HG03575 (cell line): ENCODE results near the gene AUH.
"Not testable (repeated sequence)": the region's sequence is repeated elsewhere in the genome, so short reads cannot be mapped to it uniquely, and the experiment has no call there.

Source experiments
- ATAC-seq: cut with Tn5 transposase; IDR thresholded peaks from one replicate; pipeline ENCODE4 v1.9.1; 2021; ENCODE audit not compliant: unreplicated experiment, insufficient number of reproducible peaks, low FRiP score; ENCODE audit errors: extremely low read depth

AUH gene

GRCh38 chr9:91383577-91383976, 21.9 kb upstream of the AUH start:
- no peak for ATAC-seq

DNA sequence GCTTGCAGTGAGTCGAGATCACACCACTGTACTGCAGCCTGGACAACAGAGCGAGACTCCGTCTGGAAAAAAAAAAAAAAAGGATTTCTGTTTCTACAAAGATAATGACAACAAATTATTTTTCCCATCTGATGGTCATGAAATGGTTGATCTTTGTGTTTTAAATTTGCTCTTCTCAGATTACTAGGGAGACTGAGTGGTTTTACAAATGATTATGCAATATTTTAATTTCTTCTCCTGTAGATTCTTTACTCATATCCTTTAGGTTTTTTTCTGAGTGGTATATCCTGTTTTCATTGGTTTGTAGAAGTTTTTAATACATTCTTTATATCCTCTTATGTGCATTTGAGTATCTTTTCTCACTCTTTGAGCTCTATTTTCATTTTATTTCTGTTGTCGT, 20.6 kb upstream of the AUH start:
- no peak for ATAC-seq

DNA sequence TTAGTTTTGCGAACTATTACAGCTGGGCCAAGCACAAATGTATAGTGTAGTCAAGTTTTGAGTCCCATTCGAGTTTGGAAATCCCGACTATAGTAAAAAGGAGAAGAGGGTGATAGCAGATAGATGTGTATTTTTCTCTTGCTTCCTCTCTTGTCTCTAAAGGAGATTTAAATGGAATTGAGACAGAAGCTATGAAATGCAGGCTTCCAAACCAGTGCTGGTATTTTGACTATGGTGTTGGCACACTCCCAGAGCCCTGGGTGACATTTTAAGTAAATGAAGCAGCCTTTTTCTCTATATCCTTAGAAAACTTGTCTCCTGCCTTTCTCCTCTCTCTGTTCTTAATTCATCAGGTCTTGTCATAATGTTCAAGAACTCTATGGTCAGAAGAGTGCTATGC, 17.7 kb upstream of the AUH start:
- no peak for ATAC-seq

- ATAC-seq: no peak
These were observed 17.0 kb upstream of the AUH start for GRCh38 chr9:91378695-91379127.

- ATAC-seq: not testable (repeated sequence)
These were observed 16.3 kb upstream of the AUH start for GRCh38 chr9:91378054-91378453.

GRCh38 chr9:91376239-91376638, 14.5 kb upstream of the AUH start:
- ATAC-seq: no peak

DNA sequence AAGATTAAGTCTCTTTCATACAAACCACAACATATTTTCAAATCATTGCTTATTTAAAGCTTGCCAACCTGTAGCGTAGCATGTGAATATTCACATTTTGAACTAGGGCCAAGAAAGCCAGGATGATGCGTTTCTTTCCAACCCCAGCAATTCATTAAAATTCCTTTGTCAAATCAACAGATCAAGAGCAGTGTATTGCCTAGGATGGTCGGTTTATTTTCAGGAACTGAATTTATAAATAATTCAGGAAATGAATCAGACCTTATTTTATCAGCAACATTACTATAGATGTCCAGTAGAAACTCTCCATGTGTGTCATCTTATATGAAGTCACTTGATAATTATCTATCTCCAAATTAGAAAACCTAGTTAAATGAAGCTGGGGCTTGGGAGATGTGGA, 13.2 kb upstream of the AUH start:
- no peak for ATAC-seq

DNA sequence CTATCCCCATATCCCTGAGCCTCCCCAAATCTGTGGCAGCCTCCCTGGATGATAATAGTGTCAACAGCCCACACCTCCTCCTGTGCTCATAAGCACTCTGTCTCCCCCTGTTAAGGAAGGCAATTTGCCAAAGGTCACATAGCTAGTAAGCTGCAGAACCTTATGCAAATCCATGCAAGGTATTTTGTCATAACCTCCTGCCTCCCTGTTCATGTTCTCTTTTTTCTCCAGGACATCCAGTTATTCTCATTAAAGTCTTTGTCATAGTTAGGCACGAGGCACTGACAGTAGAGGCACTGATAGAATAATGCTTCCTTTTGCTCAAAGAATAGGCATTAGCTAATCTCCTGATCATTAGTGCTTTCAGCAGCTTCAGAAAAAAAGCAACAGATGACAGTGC, 10.2 kb upstream of the AUH start:
- ATAC-seq: no peak

- ATAC-seq: not testable (repeated sequence)
These were observed 8.3 kb upstream of the AUH start for GRCh38 chr9:91370006-91370405.

GRCh38 chr9:91364702-91365101, 3.0 kb upstream of the AUH start:
- no peak for ATAC-seq

- ATAC-seq: no peak
These were observed 2.3 kb upstream of the AUH start for GRCh38 chr9:91364005-91364404.

DNA sequence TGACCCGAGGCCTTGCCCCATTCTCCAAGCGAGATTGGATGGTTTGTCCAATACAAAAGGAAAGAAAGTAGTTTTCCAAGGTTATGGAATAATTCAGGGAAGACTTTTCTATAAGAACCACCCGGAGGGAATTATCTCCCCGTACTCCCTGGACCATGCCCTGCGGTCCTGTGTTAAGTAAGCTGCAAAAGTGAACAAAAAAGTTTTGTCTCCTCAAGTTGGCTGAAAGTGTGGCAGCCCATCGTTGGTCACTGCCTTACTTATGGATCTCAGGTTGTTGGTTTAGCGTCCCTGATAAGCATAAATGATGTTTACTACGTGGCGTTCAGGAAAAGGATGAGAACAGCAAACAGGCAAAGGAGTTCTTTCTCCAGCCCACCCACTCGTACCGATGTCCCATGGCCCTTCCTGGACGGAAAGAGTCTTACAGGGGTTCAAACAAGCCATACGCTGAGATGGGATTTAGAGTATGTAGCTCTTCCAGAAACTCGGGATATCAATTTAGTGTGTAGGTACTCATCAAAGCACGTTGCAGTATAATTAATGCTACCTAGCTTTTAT, 413 bp upstream of the AUH start:
- no peak for ATAC-seq

- ATAC-seq: no peak
These were observed 997 bp downstream of the AUH start for GRCh38 chr9:91360551-91361290.

- ATAC-seq: no peak
These were observed 1.8 kb downstream of the AUH start for GRCh38 chr9:91359734-91360470.

DNA sequence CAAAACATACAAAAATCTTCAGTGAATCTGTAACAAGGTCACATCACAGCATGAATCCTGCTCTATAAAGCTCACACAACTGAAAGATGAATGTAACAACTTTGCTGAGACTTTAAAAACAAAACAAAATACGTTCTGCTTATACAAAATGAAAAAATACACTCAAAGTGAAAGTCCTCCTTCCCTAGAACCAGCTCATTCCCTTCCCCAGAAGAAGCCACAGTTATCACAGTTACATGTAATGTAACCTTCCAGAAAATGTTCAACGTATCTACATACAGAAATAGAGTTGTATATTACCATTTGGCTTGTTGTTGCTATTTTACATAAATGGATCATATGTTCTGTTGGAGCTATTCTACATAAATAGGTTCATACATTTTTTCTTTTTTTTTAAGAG, 2.6 kb downstream of the AUH start:
- ATAC-seq: no peak

DNA sequence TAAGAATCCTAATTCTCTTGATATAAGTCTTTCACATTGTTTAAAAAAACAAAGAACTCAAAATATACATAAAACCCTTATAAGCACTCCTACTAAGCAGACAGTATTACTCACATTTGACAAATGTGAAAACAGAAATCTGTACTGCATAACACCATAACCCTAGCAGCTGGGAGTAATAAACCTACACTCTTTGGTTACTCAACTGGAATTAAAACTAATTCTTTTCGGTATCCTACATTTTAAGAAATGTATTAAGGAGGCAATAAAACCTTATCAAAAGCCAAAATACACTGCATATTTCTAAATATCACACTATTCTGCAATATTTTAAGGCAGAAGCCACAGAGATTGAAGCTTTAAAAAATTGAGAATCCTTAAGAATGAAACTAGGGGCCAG, 6.8 kb downstream of the AUH start:
- no peak for ATAC-seq

DNA sequence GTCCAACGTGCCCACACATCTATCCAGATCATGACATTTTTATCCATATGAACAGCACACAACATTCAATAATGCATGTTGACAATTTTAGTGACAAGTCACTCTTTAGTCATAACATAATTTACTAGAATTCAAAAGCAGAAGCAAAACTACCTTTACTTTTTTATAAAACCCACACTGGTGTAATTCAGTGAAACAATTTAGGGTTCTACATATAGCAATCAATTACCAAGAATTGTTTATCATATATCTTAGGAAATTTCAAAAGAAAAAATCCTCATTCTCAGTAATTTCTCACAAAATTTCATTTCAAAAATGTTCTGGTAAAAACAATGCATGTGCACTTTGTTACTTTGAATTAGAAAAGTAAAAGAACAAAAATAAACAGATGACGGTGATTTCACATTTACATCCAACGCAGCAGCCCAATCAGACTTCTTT, 12.6 kb downstream of the AUH start:
- ATAC-seq: no peak

GRCh38 chr9:91348191-91348807, 13.4 kb downstream of the AUH start:
- no peak for ATAC-seq

DNA sequence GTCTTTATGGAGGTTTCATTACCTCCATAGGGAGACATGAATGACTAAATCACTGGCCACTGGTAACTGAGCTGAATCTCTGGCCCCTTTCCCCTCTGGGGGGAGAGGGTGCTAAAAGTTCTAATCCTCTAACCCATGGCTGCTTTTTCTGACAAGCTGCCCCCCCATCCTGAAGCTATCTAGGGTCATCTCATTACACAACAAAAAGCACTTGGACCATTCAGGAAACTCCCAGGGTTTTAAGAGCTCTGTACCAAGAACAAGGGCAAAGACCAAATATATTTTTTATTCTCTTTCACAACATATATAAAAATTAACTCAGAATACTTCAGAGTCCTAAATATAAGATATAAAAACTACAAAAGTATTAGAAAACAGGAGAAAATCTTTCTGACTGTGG, 14.3 kb downstream of the AUH start:
- no peak for ATAC-seq

GRCh38 chr9:91346644-91347043, 15.1 kb downstream of the AUH start:
- no peak for ATAC-seq
